ENCODE results near the gene VCL. TPM values are rescaled to one million over a fixed set of nuclear protein-coding genes. Genes with fewer than 3 reads are reported as not detected.

Gene VCL
- total and polyA plus RNA-seq, 9 of the 15 experiments (the other 6 are each of a cell fraction or from before 2014, with no cell fraction given) = 29.8 to 186 (median 76.4) TPM

DNA sequence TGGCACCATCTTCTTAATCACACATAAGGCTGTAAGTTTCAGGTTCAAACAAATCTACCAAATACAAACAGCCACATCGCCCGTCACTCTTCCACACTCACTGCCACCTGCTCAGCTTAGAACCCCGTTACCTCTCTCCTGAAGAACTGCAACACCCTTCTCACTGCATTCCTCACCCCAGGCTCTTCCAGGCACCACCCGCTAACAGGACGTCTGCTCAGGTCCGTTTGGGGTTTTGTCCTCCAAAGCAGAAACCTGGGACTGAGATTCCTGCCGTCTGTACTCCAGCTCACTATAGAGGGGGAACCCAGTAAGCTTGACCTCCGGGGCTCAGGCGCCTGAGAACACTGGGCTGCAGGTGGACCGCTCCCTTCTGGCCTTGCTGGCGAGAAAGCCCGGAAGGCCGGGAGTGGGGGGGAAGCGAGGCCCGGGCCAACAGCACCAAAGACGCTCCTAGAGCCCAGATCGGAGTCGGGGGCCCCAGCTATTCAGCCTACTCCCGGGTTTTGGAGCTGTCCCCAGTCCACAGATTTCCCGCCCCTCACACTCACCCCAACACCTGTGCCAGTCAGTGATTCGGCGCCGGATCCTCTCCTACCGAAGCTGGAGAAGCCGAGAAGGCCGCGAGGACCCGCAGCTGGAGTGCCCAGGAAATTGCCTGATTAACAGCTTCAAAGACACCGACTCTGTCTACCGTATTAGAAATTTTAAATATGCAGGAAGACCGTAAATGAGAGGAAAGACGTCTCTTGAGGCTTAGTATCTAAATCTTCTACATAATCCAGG, 152.5 kb downstream of the VCL start, which contains the start of gene AP3M1 (continued):
- TF ChIP-seq, protein P1, sequence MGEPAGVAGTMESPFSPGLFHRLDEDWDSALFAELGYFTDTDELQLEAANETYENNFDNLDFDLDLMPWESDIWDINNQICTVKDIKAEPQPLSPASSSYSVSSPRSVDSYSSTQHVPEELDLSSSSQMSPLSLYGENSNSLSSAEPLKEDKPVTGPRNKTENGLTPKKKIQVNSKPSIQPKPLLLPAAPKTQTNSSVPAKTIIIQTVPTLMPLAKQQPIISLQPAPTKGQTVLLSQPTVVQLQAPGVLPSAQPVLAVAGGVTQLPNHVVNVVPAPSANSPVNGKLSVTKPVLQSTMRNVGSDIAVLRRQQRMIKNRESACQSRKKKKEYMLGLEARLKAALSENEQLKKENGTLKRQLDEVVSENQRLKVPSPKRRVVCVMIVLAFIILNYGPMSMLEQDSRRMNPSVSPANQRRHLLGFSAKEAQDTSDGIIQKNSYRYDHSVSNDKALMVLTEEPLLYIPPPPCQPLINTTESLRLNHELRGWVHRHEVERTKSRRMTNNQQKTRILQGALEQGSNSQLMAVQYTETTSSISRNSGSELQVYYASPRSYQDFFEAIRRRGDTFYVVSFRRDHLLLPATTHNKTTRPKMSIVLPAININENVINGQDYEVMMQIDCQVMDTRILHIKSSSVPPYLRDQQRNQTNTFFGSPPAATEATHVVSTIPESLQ (CRISPR knock-in tag; IDR thresholded peaks at IDR 0.05) = peak; percentile 70; the same call in 1 of the 2 replicates
- peak in 1 of 2 experiments; percentile 55; a peak in 2 of 4 replicates for TF ChIP-seq SIN3A (IDR thresholded peaks at IDR 0.05; ENCODE audit: borderline replicate concordance in 2 of 2, control insufficient read depth in 1 of 2, low read depth in 2 of 2, low read length in 2 of 2)
- TF ChIP-seq POLR2B (IDR thresholded peaks at IDR 0.05; ENCODE audit: low read depth, partially characterized antibody) = peak; percentile 15
- no peak for TF ChIP-seq TARDBP (IDR thresholded peaks at IDR 0.05)
- no peak for TF ChIP-seq PBX2 (CRISPR knock-in tag; IDR thresholded peaks at IDR 0.05; ENCODE audit: low read depth)
- peak; percentile 21; the same call in 1 of the 2 replicates for TF ChIP-seq PBX2 (tag; conservative IDR thresholded peaks at IDR 0.05; ENCODE audit: low read depth)
- peak; percentile 34; the same call in 1 of the 2 replicates for TF ChIP-seq ZNF143 (CRISPR knock-in tag; IDR thresholded peaks at IDR 0.05)
- 0 out of 2 replicates have a peak, but pooled peaks have one; percentile 15 for TF ChIP-seq CREB3L1 (IDR thresholded peaks at IDR 0.05; ENCODE audit: borderline replicate concordance, low read depth)
- TF ChIP-seq ATF7 (IDR thresholded peaks at IDR 0.05) = peak; percentile 75
- no peak for TF ChIP-seq ZNF253 (CRISPR knock-in tag; conservative IDR thresholded peaks at IDR 0.05)
- peak in 1 of 2 experiments; percentile 84; a peak in 2 of 4 replicates for TF ChIP-seq ZNF639 (CRISPR knock-in tag; conservative IDR thresholded peaks at IDR 0.05 in 1 of 2, IDR thresholded peaks at IDR 0.05 in 1 of 2)
- no peak; the same call in 1 of the 2 replicates for TF ChIP-seq BCOR (IDR thresholded peaks at IDR 0.05)
- TF ChIP-seq SMAD1 (IDR thresholded peaks at IDR 0.05; ENCODE audit: low read depth, low read length, partially characterized antibody) = no peak
- TF ChIP-seq GATAD2A (IDR thresholded peaks at IDR 0.05) = 0 out of 2 replicates have a peak, but pooled peaks have one; percentile 15
- TF ChIP-seq YY1 (IDR thresholded peaks at IDR 0.05; ENCODE audit: borderline replicate concordance in 1 of 3, control insufficient read depth in 1 of 3, extremely low read depth in 1 of 3, insufficient read depth in 3 of 3, insufficient read length in 1 of 3, insufficient replicate concordance in 2 of 3, low read depth in 1 of 3, low read length in 2 of 3) = peak in 1 of 3 experiments; percentile 8
- no peak for TF ChIP-seq CREBBP (IDR thresholded peaks at IDR 0.05; ENCODE audit: low read depth, low read length)

All from K562 (cell line).